IMR-90 (cell line): ENCODE measurements around the gene C1QL4. TPM values are rescaled to one million over a fixed set of nuclear protein-coding genes. Genes with fewer than 3 reads are reported as not detected.

Experiments used
- ATAC-seq: fragments of 200-7000 bp; cut with Tn5 transposase; 2 replicates; pipeline ENCODE4 v1.9.1; 2020; ENCODE audit warnings: low read depth, mild to moderate bottlenecking, moderate library complexity
- BruUV-seq: library from RNA; stranded (reverse); fragments of 400-500 nt; replicated peaks from 2 replicates; lab custom pipeline; 2021; lab: Mats Ljungman, UMichigan
- CTCF ChIA-PET: fragments of 300-600 bp; formaldehyde crosslinking; extraction: SDS; loops from one replicate; lab custom pipeline; 2021; ENCODE audit warnings: antibody characterized with exemption; lab: Yijun Ruan, JAX
- POLR2A ChIA-PET: fragments of 300-600 bp; sonication (Branson Sonifier 250); formaldehyde crosslinking; loops from one replicate; lab custom pipeline; 2022; ENCODE audit warnings: antibody characterized with exemption; ENCODE audit not compliant: unreplicated experiment; lab: Charles Lee
- DNase-seq: peaks from one replicate; pipeline ENCODE4 v3.0.0; 2013
- H2AFZ ChIP-seq: replicated peaks from 2 replicates; pipeline ENCODE3; 2013; ENCODE audit warnings: low read length, mild to moderate bottlenecking; ENCODE audit not compliant: poor library complexity
- H2AK5ac ChIP-seq: 2 replicates; pipeline ENCODE4 v1.6.1; 2013; ENCODE audit warnings: low read depth, low read length, inconsistent platforms
- H2AK9ac ChIP-seq: replicated peaks from 2 replicates; pipeline ENCODE3; 2013; ENCODE audit warnings: mild to moderate bottlenecking, low read depth, low read length, moderate library complexity; ENCODE audit not compliant: poor library complexity
- H2BK120ac ChIP-seq: 2 replicates; pipeline ENCODE4 v1.6.1; 2013; ENCODE audit warnings: low read depth, low read length, inconsistent platforms
- H2BK15ac ChIP-seq: 3 replicates; pipeline ENCODE4 v1.6.1; 2013; ENCODE audit warnings: low read depth, low read length, inconsistent platforms
- H2BK20ac ChIP-seq: 2 replicates; pipeline ENCODE4 v1.6.1; 2013; ENCODE audit warnings: low read depth, mild to moderate bottlenecking, inconsistent platforms, low read length, moderate library complexity
- H2BK5ac ChIP-seq: 2 replicates; pipeline ENCODE4 v1.6.1; 2013; ENCODE audit warnings: mild to moderate bottlenecking, low read depth, low read length, inconsistent platforms; ENCODE audit not compliant: poor library complexity, severe bottlenecking
- H3K14ac ChIP-seq: replicated peaks from 2 replicates; pipeline ENCODE4 v1.6.1; 2013; ENCODE audit warnings: low read depth, low read length, inconsistent platforms
- H3K18ac ChIP-seq: 2 replicates; pipeline ENCODE4 v1.6.1; 2013; ENCODE audit warnings: low read depth, low read length, control low read depth
- H3K23ac ChIP-seq: 2 replicates; pipeline ENCODE4 v1.6.1; 2013; ENCODE audit warnings: low read depth, low read length, inconsistent platforms
- H3K27ac ChIP-seq: 2 replicates; pipeline ENCODE4 v1.5.1; 2013; ENCODE audit warnings: mild to moderate bottlenecking, control low read depth, low read length; ENCODE audit not compliant: insufficient read depth
- H3K27me3 ChIP-seq: 2 replicates; pipeline ENCODE4 v1.6.1; 2013; ENCODE audit warnings: low read length; ENCODE audit not compliant: control insufficient read depth, insufficient read depth
- H3K36me3 ChIP-seq: 2 replicates; pipeline ENCODE4 v1.6.1; 2013; ENCODE audit warnings: low read length, mixed read lengths; ENCODE audit not compliant: control insufficient read depth, insufficient read depth
- H3K4ac ChIP-seq: 2 replicates; pipeline ENCODE4 v1.6.1; 2013; ENCODE audit warnings: low read depth, low read length, inconsistent platforms
- H3K4me1 ChIP-seq: 2 replicates; pipeline ENCODE4 v1.6.1; 2013; ENCODE audit warnings: low read length, mixed read lengths; ENCODE audit not compliant: control insufficient read depth, insufficient read depth
- H3K4me2 ChIP-seq: 2 replicates; pipeline ENCODE4 v1.6.1; 2013; ENCODE audit warnings: low read depth, mild to moderate bottlenecking, control low read depth, low read length, moderate library complexity
- H3K4me3 ChIP-seq: 2 replicates; pipeline ENCODE4 v1.5.1; 2013; ENCODE audit warnings: low read depth, mild to moderate bottlenecking, control low read depth, low read length, moderate library complexity; ENCODE audit not compliant: insufficient read depth
- H3K56ac ChIP-seq: 2 replicates; pipeline ENCODE4 v1.6.1; 2013; ENCODE audit warnings: low read length, inconsistent platforms; ENCODE audit not compliant: insufficient read depth; ENCODE audit errors: extremely low read depth
- H3K79me1 ChIP-seq, 2 experiments: 2 replicates each; pipeline ENCODE4 v1.6.1; 2013; ENCODE audit warnings: low read length in 2 of 2, inconsistent platforms in 1 of 2, low read depth in 1 of 2
- H3K9ac ChIP-seq: 2 replicates; pipeline ENCODE4 v1.6.1; 2013; ENCODE audit warnings: low read depth, low read length, control low read depth
- H3K9me1 ChIP-seq: 2 replicates; pipeline ENCODE4 v1.6.1; 2013; ENCODE audit warnings: low read length, inconsistent platforms; ENCODE audit not compliant: insufficient read depth
- H3K9me3 ChIP-seq: 2 replicates; pipeline ENCODE4 v1.6.1; 2013; ENCODE audit warnings: low read length; ENCODE audit not compliant: control insufficient read depth, insufficient read depth
- H4K20me1 ChIP-seq: 2 replicates; pipeline ENCODE4 v1.6.1; 2013; ENCODE audit warnings: low read length, inconsistent platforms; ENCODE audit not compliant: insufficient read depth
- H4K5ac ChIP-seq: 2 replicates; pipeline ENCODE4 v1.6.1; 2013; ENCODE audit warnings: mild to moderate bottlenecking, low read depth, low read length, control low read depth
- H4K8ac ChIP-seq, 2 experiments: 2 replicates each; pipeline ENCODE4 v1.6.1; 2013; ENCODE audit warnings: low read depth in 2 of 2, low read length in 2 of 2, control low read depth in 1 of 2, inconsistent platforms in 1 of 2
- H4K91ac ChIP-seq: 2 replicates; pipeline ENCODE4 v1.6.1; 2013; ENCODE audit warnings: low read depth, low read length, inconsistent platforms; ENCODE audit not compliant: insufficient read depth
- BHLHE40 ChIP-seq: fragments of 150-350 bp; IDR thresholded peaks from 2 replicates; pipeline ENCODE4 v1.6.1; 2016; ENCODE audit warnings: mild to moderate bottlenecking, low read depth, low read length
- CEBPB ChIP-seq: IDR thresholded peaks from 2 replicates; pipeline ENCODE4 v1.6.1; 2012; ENCODE audit warnings: low read depth, low read length, improper control_type of control experiment
- CTCF ChIP-seq: conservative IDR thresholded peaks from 2 replicates; pipeline ENCODE4 v1.5.1; 2012; ENCODE audit warnings: mild to moderate bottlenecking, low read depth, low read length, improper control_type of control experiment
- ELK1 ChIP-seq: fragments of 150-350 bp; IDR thresholded peaks from 2 replicates; pipeline ENCODE4 v1.6.1; 2016; ENCODE audit warnings: low read depth, mild to moderate bottlenecking, low read length, moderate library complexity, borderline replicate concordance
- FOS ChIP-seq: fragments of 150-350 bp; IDR thresholded peaks from 2 replicates; pipeline ENCODE4 v1.6.1; 2016; ENCODE audit warnings: low read depth, low read length
- MAFK ChIP-seq: IDR thresholded peaks from 2 replicates; pipeline ENCODE4 v1.6.1; 2012; ENCODE audit warnings: low read depth, low read length, improper control_type of control experiment
- MAZ ChIP-seq: IDR thresholded peaks from 2 replicates; pipeline ENCODE4 v1.6.1; 2012; ENCODE audit warnings: low read depth, mild to moderate bottlenecking, low read length, improper control_type of control experiment, moderate library complexity, borderline replicate concordance
- MXI1 ChIP-seq: IDR thresholded peaks from 2 replicates; pipeline ENCODE4 v1.6.1; 2012; ENCODE audit warnings: low read depth, mild to moderate bottlenecking, low read length, moderate library complexity, borderline replicate concordance
- NFE2L2 ChIP-seq: fragments of 150-350 bp; IDR thresholded peaks from 2 replicates; pipeline ENCODE4 v1.6.1; 2016; ENCODE audit warnings: low read depth, mild to moderate bottlenecking, low read length
- POLR2A ChIP-seq: IDR thresholded peaks from 2 replicates; pipeline ENCODE4 v1.6.1; 2012; ENCODE audit warnings: mild to moderate bottlenecking, low read depth, low read length
- RAD21 ChIP-seq: IDR thresholded peaks from 2 replicates; pipeline ENCODE4 v1.6.1; 2012; ENCODE audit warnings: low read length, improper control_type of control experiment
- RCOR1 ChIP-seq: IDR thresholded peaks from 2 replicates; pipeline ENCODE4 v1.6.1; 2012; ENCODE audit warnings: mild to moderate bottlenecking, low read length, improper control_type of control experiment; ENCODE audit not compliant: insufficient replicate concordance
- RFX5 ChIP-seq: IDR thresholded peaks from 2 replicates; pipeline ENCODE4 v1.8.0; 2012; ENCODE audit warnings: low read depth, mild to moderate bottlenecking, low read length, moderate library complexity
- SMC3 ChIP-seq: fragments of 150-350 bp; IDR thresholded peaks from 2 replicates; pipeline ENCODE4 v1.6.1; 2016; ENCODE audit warnings: low read depth, mild to moderate bottlenecking, antibody characterized with exemption, low read length, moderate library complexity
- USF2 ChIP-seq: fragments of 150-350 bp; IDR thresholded peaks from 2 replicates; pipeline ENCODE4 v1.6.1; 2017; ENCODE audit warnings: mild to moderate bottlenecking, antibody characterized with exemption, low read length, low read depth
- WGBS, 2 experiments: methylation state at CpG; one replicate each; pipeline versions ENCODE4 v1.1.5 to v1.1.7; 2013; ENCODE audit warnings: missing lambda C conversion rate in 2 of 2; ENCODE audit not compliant: insufficient read length in 1 of 2; ENCODE audit errors: extremely low coverage in 2 of 2; 5-methylcytosine and 5-hydroxymethylcytosine counted together
- dilution Hi-C: fragments of 300-500 bp; cut with HindIII; formaldehyde crosslinking; loops from one replicate; pipeline ENCODE4 v1.14.3; 2018; ENCODE audit warnings: low sequenced_read_pairs; ENCODE audit not compliant: unreplicated experiment
- in situ Hi-C: fragments of 300-500 bp; cut with MboI; formaldehyde crosslinking; loops from 3 replicates; pipeline ENCODE4 v1.14.3; 2019; ENCODE audit warnings: low sequenced_read_pairs, inconsistent platforms, mixed read lengths
- intact Hi-C: fragments of 100-400 bp; cut with micrococcal nuclease; formaldehyde crosslinking; loops from 2 replicates; pipeline ENCODE4 v1.10.0; 2022
- polyA plus RNA-seq, 3 experiments: library from polyadenylated mRNA; depleted of rRNA; stranded (reverse); fragments of >200 nt; gene quantifications; 2 replicates each; pipeline ENCODE4 v1.2.3, GENCODE V29; 2012; ENCODE audit warnings: low replicate concordance in 1 of 3
- total RNA-seq: library from RNA; depleted of rRNA; stranded (reverse); fragments of >200 nt; gene quantifications from 2 replicates; pipeline ENCODE4 v1.2.3, GENCODE V29; 2012

C1QL4 gene
- total and polyA plus RNA-seq, 2 of the 4 experiments (the other 2 are of a cell fraction) = 0.18 to 0.46 TPM

- WGBS, 2 experiments = 55% methylated on average over 2 of the region's 14 CpGs; no CpG with 5 or more reads in 1 of the 2 experiments
- Histone ChIP-seq H3K9ac (no peak overlapping the region), H3K56ac (no peak overlapping the region), H3K4ac (no peak overlapping the region), H2AFZ (no peak overlapping the region), H4K91ac (no peak overlapping the region), H2BK15ac (no peak overlapping the region), H3K4me2 (no peak overlapping the region), H3K9me1 (peaks cover 5% of the 10 kb centered on the region; the same call in 1 of the 2 replicates), H2BK20ac (no peak overlapping the region), H3K4me1 (peaks cover 8% of the 10 kb centered on the region; the same call in 1 of the 2 replicates), H3K27me3 (peaks cover 87% of the 10 kb centered on the region), H3K36me3 (no peaks in the 10 kb centered on the region), H3K23ac (peak overlapping the region; percentile 11; the same call in 1 of the 2 replicates), H3K9me3 (no peaks in the 10 kb centered on the region), H3K18ac (no peak overlapping the region), H2BK5ac (no peak overlapping the region), H2AK5ac (no peak overlapping the region), H3K79me1 (no peaks in the 10 kb centered on the region), H4K5ac (no peak overlapping the region), H4K8ac (no peak overlapping the region), H3K4me3 (no peak overlapping the region), H2AK9ac (no peak overlapping the region), H3K14ac (no peak overlapping the region), H2BK120ac (no peak overlapping the region), H3K27ac (no peak overlapping the region), H4K20me1 (0 out of 2 replicates have a peak, but pooled peaks cover 5% of the 10 kb centered on the region)
- no peak for DNase-seq
- no TSS peak for BruUV-seq
- in situ Hi-C loops = no loop called here
- ATAC-seq = no peak
- dilution Hi-C loops = no loop called here
- ChIA-PET CTCF (interaction anchor here (0.6 to 2.9 kb wide), 5 partner anchors 9 to 53 kb away, joined by 3 to 24 read pairs (median 4); partner anchors contain the start of gene TROAP), POLR2A (no interaction called here)
- intact Hi-C loops = no loop called here
- TF ChIP-seq USF2 = no peak
- no peak for TF ChIP-seq MAFK
- TF ChIP-seq SMC3 = no peak
- no peak for TF ChIP-seq NFE2L2
- no peak for TF ChIP-seq CTCF
- TF ChIP-seq POLR2A = no peak
- TF ChIP-seq RAD21 = no peak
- no peak for TF ChIP-seq FOS
- no peak for TF ChIP-seq CEBPB
- no peak for TF ChIP-seq RFX5
- TF ChIP-seq MAZ = no peak
- no peak for TF ChIP-seq BHLHE40
- no peak for TF ChIP-seq ELK1
- no peak for TF ChIP-seq MXI1
- TF ChIP-seq RCOR1 = no peak
These were observed 4.2 kb upstream of the C1QL4 start for GRCh38 chr12:49340971-49341776.
